ENCODE measurements around the gene GEMIN4. TPM values are rescaled to one million over a fixed set of nuclear protein-coding genes. Genes with fewer than 3 reads are reported as not detected.

The GEMIN4 gene
- total and polyA plus RNA-seq, 2 experiments from 2014 or later = 23.7 to 24.8 TPM

- no peak for TF ChIP-seq CTCF (IDR thresholded peaks at IDR 0.05; ENCODE audit: low read depth, low read length)
These were observed 9.8 kb downstream of the GEMIN4 start for GRCh38 chr17:742147-742793.

GRCh38 chr17:740240-741017, 11.6 kb downstream of the GEMIN4 start:
- TF ChIP-seq CTCF (IDR thresholded peaks at IDR 0.05; ENCODE audit: low read depth, low read length) = no peak
- Histone ChIP-seq H3K27ac (no peak overlapping the region), H3K4me3 (no peak overlapping the region), H3K9me3 (ENCODE audit: low read depth) (no peaks in the 10 kb centered on the region), H3K36me3 (peaks cover 27% of the 10 kb centered on the region), H3K4me1 (ENCODE audit: low read depth) (no peaks in the 10 kb centered on the region), H3K27me3 (no peaks in the 10 kb centered on the region)
- DNase-seq (ENCODE audit: low read depth in 1 of 2, low spot score in 1 of 2) = no peak

More at GRCh38 chr17:742147-742793, 9.8 kb downstream of the GEMIN4 start:
- H3K27ac ChIP-seq = no peak overlapping the region
- H3K4me1 ChIP-seq (ENCODE audit: low read depth) = no peaks in the 10 kb centered on the region
- no peaks in the 10 kb centered on the region for H3K27me3 ChIP-seq
- no peaks in the 10 kb centered on the region for H3K9me3 ChIP-seq (ENCODE audit: low read depth)
- no peak for DNase-seq (ENCODE audit: low read depth in 1 of 2, low spot score in 1 of 2)
- H3K4me3 ChIP-seq = no peak overlapping the region
- H3K36me3 ChIP-seq = peaks cover 43% of the 10 kb centered on the region

GRCh38 chr17:737561-738113, 14.4 kb downstream of the GEMIN4 start:
- no peaks in the 10 kb centered on the region for H3K27me3 ChIP-seq
- no peak overlapping the region for H3K27ac ChIP-seq
- TF ChIP-seq CTCF (IDR thresholded peaks at IDR 0.05; ENCODE audit: low read depth, low read length) = no peak
- peaks cover 15% of the 10 kb centered on the region for H3K36me3 ChIP-seq
- no peak for DNase-seq (ENCODE audit: low read depth in 1 of 2, low spot score in 1 of 2)
- H3K4me1 ChIP-seq (ENCODE audit: low read depth) = peaks cover 8% of the 10 kb centered on the region
- no peak overlapping the region for H3K4me3 ChIP-seq
- no peaks in the 10 kb centered on the region for H3K9me3 ChIP-seq (ENCODE audit: low read depth)

- H3K27me3 ChIP-seq = no peaks in the 10 kb centered on the region
- H3K4me3 ChIP-seq = peak overlapping the region; percentile 96
- H3K36me3 ChIP-seq = no peaks in the 10 kb centered on the region
- H3K9me3 ChIP-seq (ENCODE audit: low read depth) = no peaks in the 10 kb centered on the region
- H3K27ac ChIP-seq = no peak overlapping the region
- peaks cover 8% of the 10 kb centered on the region for H3K4me1 ChIP-seq (ENCODE audit: low read depth)
- no peak for TF ChIP-seq CTCF (IDR thresholded peaks at IDR 0.05; ENCODE audit: low read depth, low read length)
- DNase-seq (ENCODE audit: low read depth in 1 of 2, low spot score in 1 of 2) = no peak
These were observed 18.3 kb downstream of the GEMIN4 start for GRCh38 chr17:733743-734142.

GRCh38 chr17:732902-733720, 19.0 kb downstream of the GEMIN4 start:
- DNase-seq (ENCODE audit: low read depth in 1 of 2, low spot score in 1 of 2) = peak; percentile 38 to 56
- no peak for TF ChIP-seq CTCF (IDR thresholded peaks at IDR 0.05; ENCODE audit: low read depth, low read length)
- H3K36me3 ChIP-seq = no peaks in the 10 kb centered on the region
- H3K27me3 ChIP-seq = no peaks in the 10 kb centered on the region
- H3K27ac ChIP-seq = peak overlapping the region; percentile 81
- peak overlapping the region; percentile 96 for H3K4me3 ChIP-seq
- peaks cover 8% of the 10 kb centered on the region for H3K4me1 ChIP-seq (ENCODE audit: low read depth)
- H3K9me3 ChIP-seq (ENCODE audit: low read depth) = no peaks in the 10 kb centered on the region

All from cardiac muscle cell (in vitro differentiated cells and primary cell).